HG03558 (cell line): Measurements from ENCODE around the gene JUNB.

Experiments
- ATAC-seq: cut with Tn5 transposase; IDR thresholded peaks from one replicate; pipeline ENCODE4 v1.9.1; 2021; ENCODE audit warnings: moderate number of reproducible peaks; ENCODE audit not compliant: unreplicated experiment; ENCODE audit errors: extremely low read depth

Gene JUNB

DNA sequence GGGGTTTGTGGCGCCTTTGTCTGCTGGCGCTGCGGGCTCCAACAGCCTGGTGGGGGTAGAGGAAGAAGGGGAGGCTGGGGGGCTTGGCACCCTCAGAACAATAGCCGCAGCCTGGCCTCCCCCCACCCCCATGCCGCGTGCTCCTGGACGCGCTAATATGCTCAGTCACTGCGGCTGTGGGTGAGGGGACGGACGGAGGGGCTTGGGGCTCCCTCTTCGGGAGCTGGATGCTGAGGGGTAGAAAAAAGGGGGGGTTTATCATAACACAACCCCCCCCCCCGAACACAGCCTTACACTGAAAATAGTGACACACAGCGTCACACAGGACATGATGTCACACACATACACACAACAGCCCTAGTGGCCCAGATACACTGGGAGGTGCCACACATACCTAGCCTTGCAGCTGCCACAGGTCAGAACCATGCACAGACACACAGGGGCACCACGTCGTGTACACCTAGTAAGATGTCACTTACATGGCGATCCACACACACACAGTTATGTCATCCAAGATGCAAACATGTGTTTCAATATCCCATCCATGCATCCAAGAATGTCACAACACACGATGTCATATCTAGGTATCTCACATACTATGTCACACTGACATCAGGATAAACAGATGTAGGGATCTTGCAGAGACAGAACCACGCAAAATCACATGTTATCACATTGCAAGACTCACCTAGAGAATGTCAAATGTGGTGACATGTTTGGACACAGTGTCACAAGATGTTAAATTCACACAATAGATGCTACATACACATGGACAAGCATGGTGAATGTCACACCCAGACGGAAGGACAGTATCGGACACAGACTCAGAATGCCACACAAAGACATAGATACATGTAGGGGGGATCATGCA, 47.8 kb downstream of the JUNB start:
- ATAC-seq = no peak

GRCh38 chr19:12840091-12841079, 49.1 kb downstream of the JUNB start:
- no peak for ATAC-seq

GRCh38 chr19:12841094-12841493, 49.8 kb downstream of the JUNB start:
- no peak for ATAC-seq

DNA sequence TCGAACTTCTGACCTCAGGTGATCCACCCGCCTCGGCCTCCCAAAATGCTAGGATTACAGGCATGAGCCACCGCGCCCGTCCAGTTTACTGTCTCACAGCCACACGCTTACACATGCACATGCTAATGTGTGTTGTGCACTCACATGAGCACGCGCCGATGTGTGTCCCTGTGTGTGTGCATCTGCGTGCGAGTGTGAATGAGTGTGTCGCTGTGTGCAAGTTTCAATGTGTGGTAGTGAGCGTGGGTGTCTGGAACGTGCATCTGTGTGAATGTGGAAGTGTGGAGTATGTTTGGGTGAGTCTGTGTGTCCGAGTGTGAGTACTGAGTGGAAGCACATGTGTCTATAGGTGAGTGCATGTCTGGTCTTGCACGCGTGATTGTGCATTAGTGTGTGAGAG, 51.2 kb downstream of the JUNB start:
- no peak for ATAC-seq
